Neuronal stem cell (in vitro differentiated cells): ENCODE measurements around the gene STOX1.
"Not testable (repeated sequence)": the region's sequence is repeated elsewhere in the genome, so short reads cannot be mapped to it uniquely, and the experiment has no call there.

ENCODE experiments used
- DNase-seq: peaks from one replicate; pipeline ENCODE4 v3.0.0-alpha.2; 2013; ENCODE audit warnings: low spot score
- H2AFZ ChIP-seq: one replicate; pipeline ENCODE4 v1.6.1; 2013; ENCODE audit warnings: mild to moderate bottlenecking, low read length, inconsistent platforms
- H2AK5ac ChIP-seq: 2 replicates; pipeline ENCODE4 v1.6.1; 2013; ENCODE audit warnings: low read depth, mild to moderate bottlenecking, inconsistent platforms, low read length, moderate library complexity, mixed read lengths
- H2BK120ac ChIP-seq: 2 replicates; pipeline ENCODE4 v1.6.1; 2013; ENCODE audit warnings: low read depth, mild to moderate bottlenecking, inconsistent platforms, low read length, moderate library complexity, mixed read lengths
- H2BK12ac ChIP-seq: one replicate; pipeline ENCODE4 v1.6.1; 2013; ENCODE audit warnings: low read length, inconsistent platforms
- H2BK15ac ChIP-seq: 2 replicates; pipeline ENCODE4 v1.6.1; 2013; ENCODE audit warnings: mild to moderate bottlenecking, low read length, inconsistent platforms, mixed read lengths
- H2BK5ac ChIP-seq: one replicate; pipeline ENCODE4 v1.6.1; 2013; ENCODE audit warnings: inconsistent platforms, mild to moderate bottlenecking, low read length, moderate library complexity
- H3K14ac ChIP-seq: one replicate; pipeline ENCODE4 v1.6.1; 2013; ENCODE audit warnings: low read length, inconsistent platforms
- H3K18ac ChIP-seq: 2 replicates; pipeline ENCODE4 v1.6.1; 2013; ENCODE audit warnings: low read length, inconsistent platforms
- H3K23ac ChIP-seq: 2 replicates; pipeline ENCODE4 v1.6.1; 2013; ENCODE audit warnings: low read depth, mild to moderate bottlenecking, mixed read lengths, low read length, inconsistent platforms; ENCODE audit not compliant: poor library complexity
- H3K27ac ChIP-seq: replicated peaks from 3 replicates; pipeline ENCODE4 v1.5.1; 2013; ENCODE audit warnings: low read length, inconsistent platforms
- H3K27me3 ChIP-seq, 3 experiments: 2 replicates each; pipeline ENCODE4 v1.6.1; 2013; ENCODE audit warnings: low read length in 3 of 3, mild to moderate bottlenecking in 2 of 3, inconsistent platforms in 1 of 3, low read depth in 1 of 3, mixed read lengths in 1 of 3, moderate library complexity in 1 of 3; ENCODE audit not compliant: control insufficient read depth in 3 of 3, insufficient read depth in 3 of 3
- H3K36me3 ChIP-seq, 2 donors: replicated peaks in 1 of 2; 2 replicates each; pipeline ENCODE4 v1.6.1; 2013; ENCODE audit warnings: low read length in 2 of 2; ENCODE audit not compliant: control insufficient read depth in 2 of 2, insufficient read depth in 2 of 2
- H3K4ac ChIP-seq: 2 replicates; pipeline ENCODE4 v1.6.1; 2013; ENCODE audit warnings: inconsistent platforms, mild to moderate bottlenecking, low read length, moderate library complexity
- H3K4me1 ChIP-seq, 2 donors: 1 replicate in 1 of 2; 2 replicates in 1 of 2; pipeline ENCODE4 v1.6.1; 2013; ENCODE audit warnings: low read length in 2 of 2, low read depth in 1 of 2; ENCODE audit not compliant: control insufficient read depth in 2 of 2, insufficient read depth in 1 of 2
- H3K4me2 ChIP-seq: one replicate; pipeline ENCODE4 v1.6.1; 2013; ENCODE audit warnings: mild to moderate bottlenecking, low read length, inconsistent platforms; ENCODE audit not compliant: insufficient read depth, poor library complexity, severe bottlenecking
- H3K4me3 ChIP-seq, 2 donors: 2 replicates each; pipeline ENCODE4 v1.5.1; 2013; ENCODE audit warnings: low read length in 2 of 2, mild to moderate bottlenecking in 2 of 2, inconsistent platforms in 1 of 2, moderate library complexity in 1 of 2
- H3K79me1 ChIP-seq: one replicate; pipeline ENCODE4 v1.6.1; 2013; ENCODE audit warnings: low read depth, mild to moderate bottlenecking, inconsistent platforms, low read length, moderate library complexity
- H3K9ac ChIP-seq: one replicate; pipeline ENCODE4 v1.6.1; 2013; ENCODE audit warnings: mild to moderate bottlenecking, low read depth, low read length, inconsistent platforms; ENCODE audit not compliant: poor library complexity
- H3K9me3 ChIP-seq, 2 donors: replicated peaks in 1 of 2; 2 replicates each; pipeline versions ENCODE3 to v1.6.1; 2013; ENCODE audit warnings: low read length in 2 of 2, mild to moderate bottlenecking in 2 of 2, inconsistent platforms in 1 of 2, low read depth in 1 of 2, mixed read lengths in 1 of 2, moderate library complexity in 1 of 2; ENCODE audit not compliant: control insufficient read depth in 2 of 2, insufficient read depth in 1 of 2
- H4K8ac ChIP-seq: one replicate; pipeline ENCODE4 v1.6.1; 2013; ENCODE audit warnings: low read depth, mild to moderate bottlenecking, inconsistent platforms, low read length, moderate library complexity
- H4K91ac ChIP-seq: one replicate; pipeline ENCODE4 v1.6.1; 2013; ENCODE audit warnings: low read length, low read depth, mild to moderate bottlenecking, inconsistent platforms; ENCODE audit not compliant: poor library complexity
- WGBS, 2 donors: extraction: QIAGEN DNeasy Blood & Tissue Kit; methylation state at CpG; one replicate each; pipeline ENCODE4 v1.1.7; 2013; ENCODE audit warnings: missing lambda C conversion rate in 2 of 2, mixed read lengths in 1 of 2; ENCODE audit not compliant: insufficient read length in 2 of 2, insufficient replicate concordance in 1 of 2; ENCODE audit errors: extremely low coverage in 2 of 2; 5-methylcytosine and 5-hydroxymethylcytosine counted together

Gene STOX1

GRCh38 chr10:68832601-68833000, 5.3 kb downstream of the STOX1 start:
- H3K23ac ChIP-seq = no peak overlapping the region
- peaks cover 0 to 3% of the 10 kb centered on the region in 2 donors for H3K9me3 ChIP-seq
- no peak overlapping the region for H3K4ac ChIP-seq
- no peak for DNase-seq
- no peak overlapping the region for H2BK15ac ChIP-seq
- no peak overlapping the region for H4K8ac ChIP-seq
- H2BK120ac ChIP-seq = no peak overlapping the region
- no CpG with 5 or more reads among the region's 4 CpGs for whole genome bisulfite sequencing, 2 donors
- H3K36me3 ChIP-seq = peaks cover 2 to 9% of the 10 kb centered on the region in 2 donors
- no peak overlapping the region for H2BK5ac ChIP-seq
- peaks cover 0 to 3% of the 10 kb centered on the region in 2 donors for H3K4me1 ChIP-seq
- H2AK5ac ChIP-seq = no peak overlapping the region
- H3K4me3 ChIP-seq = no peak overlapping the region
- peaks cover 2% of the 10 kb centered on the region for H3K79me1 ChIP-seq
- no peak overlapping the region for H3K9ac ChIP-seq
- H3K27ac ChIP-seq = no peak overlapping the region
- no peaks in the 10 kb centered on the region for H3K27me3 ChIP-seq
- no peak overlapping the region for H3K18ac ChIP-seq
- no peak overlapping the region for H4K91ac ChIP-seq
- no peak overlapping the region for H3K4me2 ChIP-seq
- no peak overlapping the region for H3K14ac ChIP-seq
- H2AFZ ChIP-seq = no peak overlapping the region
- no peak overlapping the region for H2BK12ac ChIP-seq

GRCh38 chr10:68837626-68838322, 10.4 kb downstream of the STOX1 start:
- Histone ChIP-seq H3K27me3 (no peaks in the 10 kb centered on the region), H3K4me2 (no peak overlapping the region), H3K9ac (no peak overlapping the region), H3K9me3 (peaks cover 0 to 3% of the 10 kb centered on the region in 2 donors), H2AK5ac (no peak overlapping the region), H3K4ac (no peak overlapping the region), H2BK120ac (no peak overlapping the region), H3K14ac (no peak overlapping the region), H3K18ac (no peak overlapping the region), H2BK15ac (no peak overlapping the region), H3K36me3 (peaks cover 0 to 9% of the 10 kb centered on the region in 2 donors), H4K91ac (no peak overlapping the region), H3K23ac (no peak overlapping the region), H3K4me3 (no peak overlapping the region), H3K27ac (no peak overlapping the region), H2AFZ (no peak overlapping the region), H4K8ac (no peak overlapping the region), H3K79me1 (no peaks in the 10 kb centered on the region), H2BK12ac (no peak overlapping the region), H2BK5ac (no peak overlapping the region), H3K4me1 (peaks cover 0 to 2% of the 10 kb centered on the region in 2 donors)
- no peak for DNase-seq
- WGBS, 2 donors = no CpG with 5 or more reads among the region's 8 CpGs

DNA sequence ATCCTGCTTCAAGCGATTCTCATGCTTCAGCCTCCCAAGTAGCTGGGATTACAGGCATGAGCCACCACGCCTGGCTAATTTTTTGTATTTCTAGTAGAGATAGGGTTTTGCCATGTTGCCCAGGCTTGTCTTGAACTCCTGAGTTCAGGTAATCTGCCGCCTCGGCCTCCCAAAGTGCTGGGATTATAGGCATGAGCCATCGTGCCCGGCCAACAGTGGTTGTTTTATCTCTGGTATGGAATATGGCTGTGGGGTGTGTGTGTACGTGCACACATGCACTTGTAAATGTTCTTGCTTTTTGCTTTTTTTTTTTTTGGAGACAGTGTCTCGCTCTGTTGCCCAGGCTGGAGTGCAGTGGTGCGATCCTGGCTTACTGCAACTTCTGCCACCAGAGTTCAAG, 13.3 kb downstream of the STOX1 start:
- not testable (repeated sequence) for H2BK5ac ChIP-seq, H3K36me3 ChIP-seq, H3K4me3 ChIP-seq, H3K9ac ChIP-seq, H2AFZ ChIP-seq, H3K23ac ChIP-seq, H3K18ac ChIP-seq, H3K4me2 ChIP-seq, H3K27me3 ChIP-seq, H4K91ac ChIP-seq, DNase-seq, H2AK5ac ChIP-seq, H3K4ac ChIP-seq, H2BK12ac ChIP-seq, H3K14ac ChIP-seq, H3K9me3 ChIP-seq, H2BK15ac ChIP-seq, H3K27ac ChIP-seq, H3K79me1 ChIP-seq, H3K4me1 ChIP-seq, H4K8ac ChIP-seq, H2BK120ac ChIP-seq
- no CpG with 5 or more reads among the region's 9 CpGs for WGBS, 2 donors

DNA sequence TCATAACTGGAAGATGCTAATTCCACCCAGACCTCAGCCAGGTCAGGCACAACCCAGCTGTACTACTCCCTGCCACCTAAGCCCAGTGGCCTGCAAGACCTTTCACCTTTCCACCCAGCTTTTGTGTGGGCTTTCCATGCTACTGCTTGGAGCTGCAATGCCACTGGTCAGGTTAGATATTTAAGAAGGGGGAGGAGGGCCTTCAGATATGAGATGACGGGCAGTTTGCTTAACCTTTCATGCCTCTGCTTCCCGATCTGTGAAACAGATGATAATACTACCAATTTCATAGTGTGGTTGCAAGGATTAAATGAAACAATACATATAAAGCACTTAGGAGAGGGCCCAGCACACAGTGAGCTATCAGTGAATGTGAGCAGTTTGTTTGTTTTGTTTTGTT, 20.9 kb downstream of the STOX1 start:
- Histone ChIP-seq H4K91ac (no peak overlapping the region), H3K4me1 (no peaks in the 10 kb centered on the region), H2BK15ac (no peak overlapping the region), H3K4me3 (no peak overlapping the region), H2BK12ac (no peak overlapping the region), H3K27me3 (no peaks in the 10 kb centered on the region), H3K9me3 (no peaks in the 10 kb centered on the region), H3K79me1 (no peaks in the 10 kb centered on the region), H2AFZ (no peak overlapping the region), H3K4me2 (no peak overlapping the region), H3K36me3 (no peaks in the 10 kb centered on the region), H3K23ac (no peak overlapping the region), H3K27ac (no peak overlapping the region), H3K18ac (no peak overlapping the region), H3K4ac (no peak overlapping the region), H2BK5ac (no peak overlapping the region), H2BK120ac (no peak overlapping the region), H4K8ac (no peak overlapping the region), H3K14ac (no peak overlapping the region), H2AK5ac (no peak overlapping the region), H3K9ac (no peak overlapping the region)
- WGBS, 2 donors = no CpG with 5 or more reads among the region's 2 CpGs
- no peak for DNase-seq
